CD14-positive monocyte (primary cell): ENCODE measurements around the gene OR52E1. TPM values are rescaled to one million over a fixed set of nuclear protein-coding genes. Genes with fewer than 3 reads are reported as not detected.

ENCODE experiments used
- DNase-seq, 3 donors: peaks; one replicate each; pipeline ENCODE4 v3.0.0-alpha.2; 2011 to 2022
- H2AFZ ChIP-seq: 2 replicates; pipeline ENCODE4 v1.6.0; 2012; ENCODE audit warnings: mild to moderate bottlenecking, low read depth, low read length, inconsistent platforms; ENCODE audit not compliant: insufficient read depth, poor library complexity, severe bottlenecking
- H3K27ac ChIP-seq, 2 donors: 1 replicate in 1 of 2; 2 replicates in 1 of 2; pipeline ENCODE4 v1.5.1; 2012 to 2013; ENCODE audit warnings: low read length in 2 of 2, control low read depth in 1 of 2, inconsistent platforms in 1 of 2, low read depth in 1 of 2, mild to moderate bottlenecking in 1 of 2
- H3K27me3 ChIP-seq, 2 donors: one replicate each; pipeline versions ENCODE4 v1.6.0 to v1.6.1; 2011 to 2013; ENCODE audit warnings: low read length in 2 of 2; ENCODE audit not compliant: control insufficient read depth in 2 of 2, insufficient read depth in 2 of 2
- H3K36me3 ChIP-seq, 2 donors: replicated peaks in 1 of 2; 1 replicate in 1 of 2; 2 replicates in 1 of 2; pipeline versions ENCODE4 v1.5.1 to v1.6.1; 2012 to 2013; ENCODE audit warnings: low read length in 2 of 2, control low read depth in 1 of 2, inconsistent platforms in 1 of 2, mild to moderate bottlenecking in 1 of 2; ENCODE audit not compliant: insufficient read depth in 2 of 2, control insufficient read depth in 1 of 2
- H3K4me1 ChIP-seq, 2 donors: 1 replicate in 1 of 2; 2 replicates in 1 of 2; pipeline versions ENCODE4 v1.5.1 to v1.6.1; 2012 to 2013; ENCODE audit warnings: low read length in 2 of 2, control low read depth in 1 of 2, inconsistent platforms in 1 of 2, mild to moderate bottlenecking in 1 of 2, moderate library complexity in 1 of 2; ENCODE audit not compliant: insufficient read depth in 2 of 2, control insufficient read depth in 1 of 2
- H3K4me2 ChIP-seq: replicated peaks from 2 replicates; pipeline ENCODE3; 2012; ENCODE audit warnings: low read length, moderate library complexity, mild to moderate bottlenecking; ENCODE audit not compliant: poor library complexity, severe bottlenecking; ENCODE audit errors: extremely low read depth
- H3K4me3 ChIP-seq, 3 experiments: fragments of 200-600 bp in 1 of 3; sonication (generic) in 1 of 3; replicated peaks in 1 of 3; 1 replicate in 2 of 3; 2 replicates in 1 of 3; pipeline ENCODE4 v1.5.1; 2011 to 2013; ENCODE audit warnings: low read length in 3 of 3, mild to moderate bottlenecking in 3 of 3, control low read depth in 2 of 3, low read depth in 2 of 3, inconsistent platforms in 1 of 3, moderate library complexity in 1 of 3
- H3K79me2 ChIP-seq: 2 replicates; pipeline ENCODE4 v1.6.0; 2012; ENCODE audit warnings: mild to moderate bottlenecking, control low read depth, inconsistent platforms, low read length, moderate library complexity; ENCODE audit not compliant: insufficient read depth
- H3K9ac ChIP-seq: 2 replicates; pipeline ENCODE4 v1.6.0; 2017; ENCODE audit warnings: low read length, mild to moderate bottlenecking; ENCODE audit not compliant: insufficient read depth, poor library complexity, severe bottlenecking
- H3K9me3 ChIP-seq, 2 donors: replicated peaks in 1 of 2; 1 replicate in 1 of 2; 2 replicates in 1 of 2; pipeline versions ENCODE4 v1.5.1 to v1.6.1; 2012 to 2013; ENCODE audit warnings: low read length in 2 of 2, control low read depth in 1 of 2; ENCODE audit not compliant: control insufficient read depth in 1 of 2, insufficient read depth in 1 of 2
- H4K20me1 ChIP-seq: 2 replicates; pipeline ENCODE4 v1.6.0; 2012; ENCODE audit warnings: mild to moderate bottlenecking, low read length, control low read depth, moderate library complexity; ENCODE audit not compliant: insufficient read depth
- H3K27ac Mint-ChIP-seq, 7 donors: one replicate each; pipeline ENCODE4 v1.8.0; 2020; ENCODE audit warnings: mild to moderate bottlenecking in 7 of 7, mixed read lengths in 7 of 7, moderate library complexity in 6 of 7, inconsistent platforms in 2 of 7
- H3K27me3 Mint-ChIP-seq, 3 donors: one replicate each; pipeline ENCODE4 v1.8.0; 2021 to 2022; ENCODE audit warnings: low read depth in 3 of 3, mild to moderate bottlenecking in 3 of 3, mixed read lengths in 3 of 3, moderate library complexity in 3 of 3, inconsistent platforms in 1 of 3
- H3K36me3 Mint-ChIP-seq, 2 donors: one replicate each; pipeline ENCODE4 v1.8.0; 2020; ENCODE audit warnings: mixed read lengths in 2 of 2, inconsistent platforms in 1 of 2, mild to moderate bottlenecking in 1 of 2
- H3K4me1 Mint-ChIP-seq: one replicate; pipeline ENCODE4 v1.8.0; 2020; ENCODE audit warnings: mild to moderate bottlenecking, mixed read lengths
- H3K4me3 Mint-ChIP-seq, 2 donors: one replicate each; pipeline ENCODE4 v1.8.0; 2020; ENCODE audit warnings: mild to moderate bottlenecking in 2 of 2, mixed read lengths in 2 of 2, moderate library complexity in 1 of 2
- H3K9me3 Mint-ChIP-seq, 7 donors: one replicate each; pipeline ENCODE4 v1.8.0; 2020 to 2022; ENCODE audit warnings: mixed read lengths in 7 of 7, mild to moderate bottlenecking in 6 of 7, moderate library complexity in 6 of 7, inconsistent platforms in 2 of 7
- WGBS: methylation state at CpG from one replicate; pipeline ENCODE4 v1.1.5; 2013; ENCODE audit warnings: missing lambda C conversion rate; ENCODE audit not compliant: insufficient coverage; 5-methylcytosine and 5-hydroxymethylcytosine counted together
- intact Hi-C, 2 donors: fragments of 100-400 bp; cut with micrococcal nuclease; formaldehyde crosslinking; loops; one replicate each; pipeline versions ENCODE4 v1.15.0 to v1.15.1; 2023
- polyA plus RNA-seq, 3 donors: library from polyadenylated mRNA; depleted of rRNA in 1 of 3; unstranded in 2 of 3; stranded (reverse) in 1 of 3; fragments of 300-500 nt in 2 of 3; fragments of >200 nt in 1 of 3; fragmentation: Illumina TruSeq in 2 of 3; gene quantifications; 1 replicate in 2 of 3; 2 replicates in 1 of 3; pipeline ENCODE4 v1.2.3, GENCODE V29; 2012 to 2021
- TF ChIP-seq, protein P1 (sequence below): fragments of 200-600 bp; IDR thresholded peaks from one replicate; pipeline ENCODE4 v1.8.0; 2022; ENCODE audit warnings: antibody characterized with exemption, mild to moderate bottlenecking

OR52E1 gene
- polyA plus RNA-seq, 3 donors: not detected

DNA sequence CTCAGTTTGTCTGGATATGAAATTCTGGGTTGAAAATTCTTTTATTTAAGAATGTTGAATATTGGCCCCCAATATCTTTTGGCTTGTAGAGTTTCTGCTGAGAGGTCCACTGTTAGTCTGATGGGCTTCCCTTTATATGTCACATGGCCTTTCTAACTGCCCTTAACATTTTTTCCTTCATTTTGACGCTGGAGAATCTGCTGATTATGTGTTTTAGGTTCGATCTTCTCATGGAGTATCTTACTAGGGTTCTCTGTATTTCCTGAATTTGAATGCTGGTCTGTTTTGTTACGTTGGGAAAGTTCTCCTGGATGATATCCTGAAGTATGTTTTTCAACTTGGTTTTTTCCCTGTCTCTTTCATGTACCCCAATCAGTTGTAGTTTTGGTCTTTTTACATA is 46.0 kb downstream of the OR52E1 start:
- 80% methylated on average over 1 of the region's 3 CpGs for WGBS
- Histone ChIP-seq H2AFZ (no peak overlapping the region), H3K79me2 (no peaks in the 10 kb centered on the region), H3K27me3 (no peaks in the 10 kb centered on the region), H3K27ac (no peak overlapping the region), H3K9me3 (no peaks in the 10 kb centered on the region), H3K4me3 (no peak overlapping the region), H3K36me3 (no peaks in the 10 kb centered on the region), H3K4me2 (no peak overlapping the region), H3K9ac (no peak overlapping the region), H4K20me1 (no peaks in the 10 kb centered on the region), H3K4me1 (no peaks in the 10 kb centered on the region)
- H3K27me3 Mint-ChIP-seq: peaks cover 2 to 5% (median 4%) of the 10 kb centered on the region in 3 donors
- TF ChIP-seq, protein P1, sequence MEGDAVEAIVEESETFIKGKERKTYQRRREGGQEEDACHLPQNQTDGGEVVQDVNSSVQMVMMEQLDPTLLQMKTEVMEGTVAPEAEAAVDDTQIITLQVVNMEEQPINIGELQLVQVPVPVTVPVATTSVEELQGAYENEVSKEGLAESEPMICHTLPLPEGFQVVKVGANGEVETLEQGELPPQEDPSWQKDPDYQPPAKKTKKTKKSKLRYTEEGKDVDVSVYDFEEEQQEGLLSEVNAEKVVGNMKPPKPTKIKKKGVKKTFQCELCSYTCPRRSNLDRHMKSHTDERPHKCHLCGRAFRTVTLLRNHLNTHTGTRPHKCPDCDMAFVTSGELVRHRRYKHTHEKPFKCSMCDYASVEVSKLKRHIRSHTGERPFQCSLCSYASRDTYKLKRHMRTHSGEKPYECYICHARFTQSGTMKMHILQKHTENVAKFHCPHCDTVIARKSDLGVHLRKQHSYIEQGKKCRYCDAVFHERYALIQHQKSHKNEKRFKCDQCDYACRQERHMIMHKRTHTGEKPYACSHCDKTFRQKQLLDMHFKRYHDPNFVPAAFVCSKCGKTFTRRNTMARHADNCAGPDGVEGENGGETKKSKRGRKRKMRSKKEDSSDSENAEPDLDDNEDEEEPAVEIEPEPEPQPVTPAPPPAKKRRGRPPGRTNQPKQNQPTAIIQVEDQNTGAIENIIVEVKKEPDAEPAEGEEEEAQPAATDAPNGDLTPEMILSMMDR: no peak
- intact Hi-C loops: no loop called here
- no peak for DNase-seq
- no peak overlapping the region for H3K27ac Mint-ChIP-seq
- no peaks in the 10 kb centered on the region for H3K36me3 Mint-ChIP-seq
- H3K4me1 Mint-ChIP-seq: no peaks in the 10 kb centered on the region
- H3K9me3 Mint-ChIP-seq: peaks cover 0 to 3% (median 0%) of the 10 kb centered on the region in 7 donors
- no peak overlapping the region for H3K4me3 Mint-ChIP-seq

DNA sequence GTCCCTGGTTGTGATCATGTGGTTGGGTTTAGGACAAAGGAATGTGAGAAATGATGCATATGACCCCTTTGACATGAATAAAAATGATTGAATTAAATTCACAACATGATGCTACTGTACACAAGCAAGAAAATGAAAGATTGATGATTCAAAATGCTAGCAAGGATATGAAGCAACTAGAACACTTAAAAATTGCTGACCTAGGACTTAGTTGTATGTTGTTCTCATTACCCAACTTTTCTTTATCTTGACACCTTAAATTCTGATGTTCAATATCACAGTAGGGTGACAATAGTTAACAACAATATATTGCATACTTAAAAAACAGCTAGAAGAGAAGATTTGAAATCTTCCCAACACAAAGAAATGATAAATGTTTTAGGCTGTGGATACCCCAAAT is 48.2 kb downstream of the OR52E1 start:
- intact Hi-C loops: no loop called here
- H3K27me3 Mint-ChIP-seq: peaks cover 2 to 5% (median 4%) of the 10 kb centered on the region in 3 donors
- Histone ChIP-seq H4K20me1 (no peaks in the 10 kb centered on the region), H3K9ac (no peak overlapping the region), H3K9me3 (no peaks in the 10 kb centered on the region), H3K79me2 (no peaks in the 10 kb centered on the region), H3K4me3 (no peak overlapping the region), H2AFZ (no peak overlapping the region), H3K4me2 (no peak overlapping the region), H3K36me3 (no peaks in the 10 kb centered on the region), H3K4me1 (no peaks in the 10 kb centered on the region), H3K27ac (no peak overlapping the region), H3K27me3 (no peaks in the 10 kb centered on the region)
- peaks cover 0 to 3% (median 0%) of the 10 kb centered on the region in 7 donors for H3K9me3 Mint-ChIP-seq
- H3K4me3 Mint-ChIP-seq: no peak overlapping the region
- TF ChIP-seq, protein P1: no peak
- no peak overlapping the region for H3K27ac Mint-ChIP-seq
- no peaks in the 10 kb centered on the region for H3K36me3 Mint-ChIP-seq
- H3K4me1 Mint-ChIP-seq: no peaks in the 10 kb centered on the region
- DNase-seq: no peak
